Muscle of arm (tissue), 12 donors: ENCODE data around the gene ERBB2. TPM values are rescaled to one million over a fixed set of nuclear protein-coding genes. Genes with fewer than 3 reads are reported as not detected.
"Not testable (repeated sequence)": the region's sequence is repeated elsewhere in the genome, so short reads cannot be mapped to it uniquely, and the experiment has no call there.

Experiments used
- DNase-seq: peaks from one replicate; pipeline ENCODE4 v3.0.0-alpha.2; 2013
- polyA plus RNA-seq, 12 donors: library from polyadenylated mRNA; unstranded; fragments of 120-200 nt; gene quantifications; one replicate each; pipeline ENCODE4 v1.2.1, GENCODE V29; 2013; ENCODE audit not compliant: insufficient read length in 12 of 12

Gene ERBB2
- polyA plus RNA-seq, 12 donors = 104 to 148 (median 128) TPM; not detected in 1

DNA sequence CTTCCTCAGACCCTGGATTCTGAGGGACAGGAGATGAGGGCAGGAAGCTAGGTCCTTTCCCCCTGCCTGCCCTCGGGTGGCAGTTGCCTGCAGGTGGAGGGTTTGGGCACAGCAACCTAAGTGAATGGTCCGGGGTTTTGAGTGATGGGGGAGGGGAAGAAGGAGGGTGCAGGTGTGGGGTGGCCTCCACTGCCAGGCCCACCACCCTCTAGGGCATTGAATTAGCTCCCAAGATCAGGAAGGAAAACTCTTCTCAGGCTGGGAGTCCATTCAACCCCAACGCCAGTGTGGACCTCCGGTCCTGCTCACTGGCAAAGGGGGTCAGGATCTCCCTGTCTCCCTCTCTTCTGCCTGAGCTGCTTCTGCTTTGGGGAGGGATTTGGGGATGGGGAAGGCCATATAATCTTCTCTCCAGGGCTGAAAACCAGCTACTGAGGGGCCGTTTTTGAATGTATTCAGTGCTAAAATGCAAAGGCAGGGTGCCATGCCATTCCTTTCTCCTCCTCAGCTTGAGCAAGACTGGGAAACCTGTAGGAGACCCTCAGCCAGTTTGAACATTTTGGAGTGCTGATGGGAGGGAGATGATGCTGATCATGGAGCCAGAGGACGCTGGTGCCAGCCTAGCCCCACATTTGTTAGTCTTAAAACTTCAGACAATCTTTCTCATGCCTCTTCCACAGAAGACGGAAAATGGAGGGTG is 56.7 kb downstream of the ERBB2 start:
- DNase-seq = no peak

DNA sequence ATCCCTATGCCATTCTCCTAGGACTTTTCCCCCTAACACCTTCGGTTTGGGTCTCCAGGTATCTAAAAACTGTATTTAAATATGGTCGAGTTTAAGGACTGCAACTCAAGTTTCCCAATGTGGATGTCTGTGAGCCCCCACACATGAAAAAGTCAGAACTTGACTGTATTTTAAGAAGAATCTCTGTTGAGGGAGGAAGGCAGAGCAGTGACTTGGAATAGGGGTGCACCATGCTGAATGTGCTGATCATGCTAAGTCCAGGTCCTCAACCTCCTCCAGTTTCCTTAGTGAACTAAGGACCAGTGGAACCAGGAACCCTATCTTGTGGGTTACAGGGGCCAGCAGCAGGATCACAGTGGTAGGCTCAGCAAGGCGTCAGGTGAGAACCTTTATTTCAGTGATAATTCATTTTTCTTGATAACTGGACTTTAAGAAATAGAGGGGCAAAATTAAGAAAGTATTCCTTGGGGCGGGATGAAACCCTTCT is 57.4 kb downstream of the ERBB2 start:
- DNase-seq = no peak

DNA sequence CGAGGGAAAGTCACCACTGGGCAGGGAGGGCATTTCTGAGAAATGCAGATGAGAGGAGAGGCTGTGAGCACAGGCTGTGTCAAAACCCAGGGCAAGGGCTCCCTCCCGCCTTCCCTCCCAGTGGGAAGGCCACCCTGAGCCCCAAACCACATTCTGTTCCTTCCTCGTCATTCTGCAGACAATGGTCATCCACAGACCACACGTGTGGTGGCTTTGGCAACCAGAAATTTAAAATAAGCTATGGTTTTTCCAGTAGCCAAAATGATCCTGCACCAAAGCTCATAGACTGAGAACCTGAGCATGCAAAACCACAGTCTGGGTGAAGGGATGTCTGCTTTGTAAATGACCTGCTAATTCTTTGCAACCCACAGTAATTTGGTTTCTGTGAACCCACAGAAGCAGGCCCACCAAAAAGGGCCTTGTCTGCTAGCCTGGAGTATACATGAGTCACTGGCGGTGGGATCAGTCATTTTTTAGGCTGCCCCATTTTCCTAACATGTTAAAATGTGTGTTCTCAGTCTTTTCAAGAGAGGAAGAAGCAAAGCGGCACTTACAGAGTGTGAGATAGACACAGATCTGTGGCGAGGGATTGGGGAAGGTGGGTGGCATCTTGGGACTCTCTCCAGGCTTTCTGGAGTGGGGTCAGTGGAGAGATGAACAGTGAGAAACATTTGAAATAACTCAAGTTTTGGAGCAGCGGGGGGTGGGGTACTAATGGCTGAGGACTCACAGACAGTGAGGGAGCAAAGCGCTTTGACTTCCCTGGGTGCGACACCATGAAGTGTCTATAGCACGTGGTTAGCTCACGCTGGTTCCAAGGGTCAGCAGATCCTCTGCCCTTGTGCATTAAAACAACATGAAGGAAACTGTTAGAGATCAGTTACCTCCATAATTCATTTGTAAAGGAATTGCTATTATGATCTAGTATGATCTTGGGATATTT is 58.3 kb downstream of the ERBB2 start:
- DNase-seq = no peak

DNA sequence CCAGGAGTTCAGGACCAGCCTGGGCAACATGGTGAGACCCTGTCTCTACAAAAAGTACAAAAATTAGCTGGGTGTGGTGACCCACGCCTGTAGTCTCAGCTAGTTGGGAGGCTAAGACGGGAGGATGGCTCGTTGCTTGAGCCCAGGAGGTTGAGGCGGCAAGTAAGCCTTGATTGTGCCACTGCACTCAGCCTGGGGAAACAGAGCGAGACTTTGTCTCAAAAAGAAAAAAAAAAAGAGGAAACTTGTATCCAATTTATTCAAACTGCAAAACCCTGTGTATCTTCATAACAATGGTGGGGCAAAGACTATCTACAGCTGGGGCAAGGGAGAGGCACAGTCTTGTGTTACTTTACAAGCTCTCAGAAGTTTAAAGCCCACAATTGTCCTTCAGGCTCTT is 59.3 kb downstream of the ERBB2 start:
- no peak for DNase-seq

DNA sequence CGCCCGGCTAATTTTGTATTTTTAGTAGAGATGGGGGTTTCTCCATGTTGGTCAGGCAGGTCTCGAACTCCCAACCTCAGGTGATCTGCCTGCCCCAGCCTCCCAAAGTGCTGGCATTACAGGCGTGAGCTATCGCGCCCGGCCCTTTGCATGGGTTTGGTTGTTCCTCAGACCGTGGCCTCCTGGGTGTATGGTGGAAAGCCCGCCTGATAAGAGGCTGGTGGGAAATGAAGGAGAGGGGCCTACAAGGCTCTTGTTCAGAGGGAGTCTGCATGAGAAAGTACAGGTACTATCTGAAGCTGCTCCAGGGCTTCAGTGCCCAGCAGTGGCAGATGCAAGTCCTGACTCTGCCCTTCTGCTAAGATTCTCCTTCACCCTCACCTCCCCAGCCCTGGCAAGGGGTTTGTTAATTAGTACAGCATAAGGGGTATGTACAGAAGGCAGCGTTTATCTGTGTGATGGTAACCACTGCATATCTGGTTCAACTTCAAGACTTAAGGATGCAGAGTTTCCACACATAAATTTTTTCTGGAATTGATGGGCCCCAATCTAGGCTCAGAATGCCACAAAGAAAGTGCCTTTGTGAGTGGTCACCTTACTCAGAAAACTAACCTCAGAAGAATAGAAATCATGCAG is 62.1 kb downstream of the ERBB2 start:
- no peak for DNase-seq

DNA sequence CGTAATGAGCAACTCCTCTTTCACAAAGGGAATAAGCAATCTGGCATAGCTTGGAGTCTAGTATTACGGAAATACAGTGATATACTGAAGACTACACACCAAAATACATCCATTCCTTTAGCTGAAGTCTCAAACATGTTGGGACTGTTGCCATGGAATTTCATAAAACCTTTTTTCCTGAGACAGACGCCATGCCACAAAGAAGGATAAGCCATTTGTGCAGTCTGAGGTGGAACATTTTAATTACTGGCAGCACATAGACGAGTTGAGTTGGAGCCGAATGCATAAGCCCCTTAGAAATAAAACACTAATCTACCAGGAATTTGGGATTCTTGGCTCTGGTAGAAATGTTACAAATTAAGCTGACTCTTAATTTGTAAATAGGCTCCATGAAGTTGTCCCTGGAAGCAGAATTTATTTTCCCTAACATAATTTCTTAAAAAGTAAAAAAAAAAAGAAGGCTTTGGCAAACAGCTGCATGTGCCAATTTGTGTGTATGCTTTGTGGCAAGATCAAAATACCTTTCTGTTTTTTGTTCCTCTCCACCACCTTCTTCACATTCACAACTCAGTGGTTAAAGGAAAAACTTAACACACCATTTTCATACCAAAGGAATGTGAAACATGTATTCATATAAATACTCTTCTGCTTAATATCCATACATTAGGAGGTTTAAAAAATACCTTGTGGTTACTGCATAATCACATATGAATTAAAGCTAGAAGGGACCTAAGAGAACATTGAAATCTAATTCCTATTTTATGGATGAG is 63.4 kb downstream of the ERBB2 start:
- no peak for DNase-seq

DNA sequence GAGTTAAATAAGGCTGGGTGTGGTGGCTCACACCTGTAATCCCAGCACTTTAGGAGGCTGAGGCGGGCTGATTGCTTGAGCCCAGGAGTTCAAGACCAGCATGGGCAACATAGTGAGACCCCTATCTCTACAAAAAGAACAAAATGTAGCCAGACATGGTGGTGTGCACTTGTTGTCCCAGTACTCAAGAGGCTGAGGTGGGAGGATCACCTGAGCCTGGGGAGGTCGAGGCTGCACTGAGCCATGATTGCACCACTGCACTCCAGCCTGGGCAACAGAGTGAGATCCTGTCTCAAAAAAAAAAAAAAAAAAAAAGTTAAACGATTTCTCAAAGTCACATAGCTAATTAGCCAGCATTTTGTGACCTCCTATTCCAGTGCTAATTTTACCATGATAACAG is 64.3 kb downstream of the ERBB2 start:
- not testable (repeated sequence) for DNase-seq

DNA sequence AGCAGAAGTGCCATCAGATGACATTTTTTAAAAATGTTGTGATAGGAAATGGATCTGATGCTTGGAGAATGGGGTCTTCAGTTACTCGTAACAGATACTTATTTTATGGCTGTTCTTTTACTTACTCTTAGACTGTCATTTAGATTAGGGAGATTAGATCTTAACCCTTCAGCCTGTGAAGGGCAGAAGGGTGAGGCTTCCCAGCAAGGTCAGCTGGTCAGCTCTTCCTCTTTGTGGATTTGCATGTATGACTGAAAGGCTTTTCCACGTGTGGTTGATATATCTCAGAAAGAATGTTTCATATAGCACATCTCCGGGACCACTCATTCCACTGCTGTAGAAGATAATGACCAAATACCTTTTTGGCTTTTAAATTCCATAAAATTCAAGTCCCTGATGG is 65.3 kb downstream of the ERBB2 start:
- no peak for DNase-seq

DNA sequence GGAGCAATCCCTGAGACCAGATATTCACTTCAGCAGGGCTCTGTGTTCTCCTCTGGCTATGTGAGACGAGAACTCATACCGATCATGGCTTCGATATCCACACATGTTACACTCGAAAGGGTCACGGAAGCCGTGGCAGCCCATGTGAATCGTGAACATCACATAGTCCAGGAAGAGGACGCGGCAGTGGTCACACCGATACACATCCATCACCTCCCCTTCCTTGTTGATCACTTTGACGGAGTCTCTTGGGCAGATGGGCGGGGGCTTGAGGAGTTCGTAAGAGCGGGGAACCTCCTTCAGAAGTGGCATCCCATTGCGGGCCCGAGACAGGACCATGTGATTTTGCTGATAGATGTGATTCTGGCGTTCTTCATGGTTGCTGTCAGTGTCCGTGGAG is 65.9 kb downstream of the ERBB2 start:
- DNase-seq = no peak

DNA sequence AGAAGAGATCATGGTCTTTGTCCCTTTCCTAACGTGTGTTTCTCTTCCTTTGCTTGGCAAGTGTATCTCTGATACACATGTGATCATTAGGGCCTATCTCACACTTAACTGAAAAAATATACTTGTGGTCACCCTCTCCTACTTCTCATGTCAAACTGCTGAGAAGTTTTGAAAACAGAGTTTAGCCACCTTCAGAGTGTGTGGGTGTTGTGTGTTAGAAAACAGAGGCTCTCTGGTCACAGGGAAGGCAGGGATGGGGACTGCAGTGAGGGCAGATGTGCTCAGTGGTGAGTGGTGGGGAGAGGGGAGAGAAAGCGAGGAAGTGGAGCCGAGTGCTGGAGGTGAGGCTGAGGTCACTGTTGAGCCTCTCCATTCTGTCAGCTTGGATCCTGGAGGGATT is 67.3 kb downstream of the ERBB2 start:
- no peak for DNase-seq

DNA sequence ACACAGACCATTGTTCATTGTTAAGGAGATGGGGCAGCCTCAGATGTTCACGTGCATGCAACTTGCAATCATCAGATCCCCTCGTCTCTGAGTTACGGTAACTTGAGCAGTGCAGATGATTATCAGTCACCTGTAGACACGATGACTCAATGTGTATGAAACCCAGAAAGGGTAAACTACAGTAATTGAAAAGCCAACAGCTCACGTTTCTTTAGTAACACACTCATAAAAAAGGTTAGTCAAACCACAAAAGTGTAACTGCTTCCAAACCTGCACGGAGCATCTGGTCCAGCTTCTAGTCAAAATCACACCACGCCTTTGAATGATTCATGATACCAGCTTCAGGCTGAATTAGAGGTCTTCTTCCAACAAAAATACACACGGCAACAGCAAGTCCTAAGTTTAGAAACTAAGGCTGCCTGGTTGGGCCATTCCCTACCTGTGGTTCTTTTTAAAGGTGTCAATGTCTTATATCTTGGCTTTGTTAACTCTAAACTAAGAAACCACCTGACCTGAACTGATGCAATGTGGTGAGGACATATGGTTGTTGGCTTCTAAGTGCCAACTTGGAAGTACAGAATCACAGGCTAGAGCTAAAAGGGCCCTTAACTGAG is 70.2 kb downstream of the ERBB2 start:
- no peak for DNase-seq

DNA sequence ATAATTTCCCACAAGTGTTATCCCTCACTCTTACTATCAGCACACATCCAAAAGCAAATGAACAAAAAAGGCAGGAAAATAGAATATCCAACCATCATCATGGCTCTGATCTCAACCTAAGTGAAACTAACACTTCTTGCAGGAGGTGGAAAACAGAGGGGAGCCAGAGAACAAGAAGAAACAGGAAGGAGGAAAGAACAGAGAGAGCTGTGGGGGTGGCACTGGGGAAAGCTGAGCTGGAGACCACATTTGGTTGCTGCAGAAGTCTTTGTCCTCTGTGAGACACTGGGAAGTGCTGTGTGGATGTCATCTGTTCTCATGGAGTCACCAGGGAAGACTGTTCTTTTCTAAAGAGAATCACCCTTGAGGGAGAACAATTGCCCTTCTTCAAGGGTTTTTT is 72.6 kb downstream of the ERBB2 start:
- no peak for DNase-seq

DNA sequence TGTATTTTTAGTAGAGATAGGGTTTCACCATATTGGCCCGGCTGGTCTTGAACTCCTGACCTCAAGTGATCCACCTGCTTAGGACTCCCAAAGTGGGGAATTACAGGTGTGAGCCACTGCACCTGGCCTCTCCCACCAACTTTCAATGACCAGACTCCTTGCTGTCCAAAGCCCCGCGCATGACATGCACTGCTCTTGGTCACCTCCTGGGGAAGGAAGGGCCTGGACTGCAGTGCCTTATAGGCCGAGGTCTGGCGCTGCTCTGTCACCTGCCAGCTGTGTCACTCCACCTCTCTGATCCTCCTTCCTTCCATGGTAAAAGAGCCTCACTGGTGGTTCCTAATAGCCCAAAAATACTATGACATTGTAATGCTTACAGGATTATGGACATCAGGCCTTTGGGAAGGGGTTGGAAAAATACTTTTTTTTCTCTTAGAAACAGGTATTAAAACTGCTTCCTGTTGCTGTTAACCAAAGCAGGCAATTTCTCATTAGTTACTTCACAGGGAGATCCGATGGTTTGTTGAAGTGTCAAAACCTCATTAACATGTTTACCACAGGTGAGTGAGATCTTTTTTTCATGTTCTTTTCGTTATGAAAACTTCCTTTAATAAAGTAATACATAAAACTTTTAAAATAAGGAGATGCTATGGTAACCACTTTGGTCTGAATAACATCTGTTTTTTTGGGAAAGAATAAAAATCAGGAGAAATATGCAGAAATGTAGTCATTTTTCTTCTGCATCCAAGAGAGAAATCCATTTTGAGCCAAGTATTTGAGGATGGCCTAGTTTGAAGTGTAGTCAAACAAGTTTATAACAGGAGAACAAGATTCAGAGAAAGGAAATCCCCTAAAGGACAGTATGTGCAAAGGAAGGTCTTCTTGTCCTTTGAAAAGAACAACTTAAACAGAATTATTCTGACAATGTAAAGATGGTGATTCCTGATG is 73.4 kb downstream of the ERBB2 start:
- no peak for DNase-seq

DNA sequence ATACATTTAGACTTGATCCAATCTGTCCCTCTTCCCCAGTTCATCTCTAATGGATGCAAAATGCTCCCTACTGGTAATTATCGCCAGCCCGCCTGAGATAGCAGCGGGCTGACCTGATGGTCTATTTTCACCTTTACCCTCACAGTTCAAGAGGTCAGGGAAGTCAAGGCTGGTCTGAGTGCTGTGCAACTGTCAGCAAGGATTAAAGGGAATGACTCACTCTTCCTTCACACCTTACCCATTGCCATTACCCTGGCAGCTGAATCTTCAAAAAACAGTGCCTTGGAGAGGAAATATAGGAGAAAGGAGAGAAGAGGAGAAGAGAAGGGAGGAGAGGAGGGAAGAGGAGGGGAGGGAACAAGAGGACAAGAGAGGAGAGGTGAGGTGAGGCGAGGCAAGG is 74.2 kb downstream of the ERBB2 start:
- no peak for DNase-seq

DNA sequence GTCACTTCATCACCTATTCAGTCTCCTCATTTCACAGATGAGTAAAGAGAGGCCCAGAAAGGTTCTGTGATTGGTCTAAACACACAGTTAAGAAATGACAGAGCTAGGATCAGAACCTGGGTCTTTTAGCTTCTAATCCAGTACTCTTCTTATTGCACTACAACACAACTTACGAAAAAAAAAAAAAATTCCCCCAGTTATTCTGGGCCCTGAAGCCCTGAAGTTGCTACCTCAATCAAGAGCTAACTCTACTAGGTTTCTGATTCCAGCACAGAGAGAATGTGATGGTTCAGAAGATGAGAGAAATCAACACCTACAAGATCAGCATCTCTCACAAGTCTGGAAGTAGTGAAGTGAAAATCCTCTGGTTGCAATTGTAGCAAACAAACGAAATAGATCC is 75.2 kb downstream of the ERBB2 start:
- no peak for DNase-seq

DNA sequence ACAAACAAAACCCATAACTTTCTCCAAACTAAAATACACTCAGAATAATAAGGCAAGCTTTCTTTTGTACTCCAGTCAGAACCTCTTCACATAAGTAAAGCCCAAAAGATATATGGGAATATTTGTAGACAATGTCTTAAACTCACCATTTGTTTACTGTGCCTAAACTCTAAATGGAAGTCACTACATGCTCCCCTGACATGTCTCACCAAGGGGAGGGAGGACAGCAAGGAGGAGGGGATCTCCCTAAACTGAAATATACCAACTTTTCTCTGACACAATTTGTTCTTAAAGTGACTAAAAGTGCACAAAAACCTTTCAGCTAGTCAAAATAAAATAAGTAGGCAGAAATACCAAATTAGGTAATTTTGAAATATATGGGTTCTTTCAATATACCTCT is 76.4 kb downstream of the ERBB2 start:
- no peak for DNase-seq

DNA sequence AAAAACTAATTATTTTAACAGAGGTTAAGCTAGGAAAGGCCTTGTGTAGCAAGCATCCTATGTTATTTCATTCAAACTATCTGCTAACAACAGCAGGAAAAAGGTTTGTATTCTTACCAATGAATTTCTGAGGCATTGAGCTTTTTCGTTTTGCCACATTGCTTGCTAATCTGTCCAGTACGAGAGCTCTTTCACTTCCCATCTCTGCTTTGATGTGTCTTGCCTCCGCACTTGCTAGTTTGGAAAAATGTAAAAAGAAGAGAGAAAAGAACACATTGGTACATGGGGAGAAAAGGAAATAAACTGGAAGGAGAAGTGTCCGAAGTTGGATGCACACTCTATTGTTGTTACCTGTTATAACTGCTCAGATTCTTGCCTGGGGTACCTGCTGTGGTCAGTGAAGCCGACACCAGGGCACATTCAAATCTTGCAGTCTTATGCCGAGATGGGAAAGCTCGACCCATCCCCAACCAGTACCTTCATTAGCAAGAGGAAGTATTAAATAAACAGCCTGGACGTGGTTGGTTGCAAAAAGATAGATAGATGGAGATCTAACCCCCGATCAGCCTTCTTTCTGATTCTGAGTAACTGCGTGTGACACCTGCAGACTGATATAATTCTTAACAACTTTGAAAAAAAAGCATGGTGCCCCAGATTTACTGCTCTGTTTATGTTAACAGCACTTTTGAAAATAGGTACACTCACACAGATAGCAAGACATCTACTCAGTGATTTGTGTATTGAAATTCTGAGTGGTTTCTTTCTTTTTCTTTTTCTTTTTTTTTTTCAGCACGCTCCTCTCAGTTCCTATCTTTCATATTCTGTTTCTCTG is 77.9 kb downstream of the ERBB2 start:
- DNase-seq = no peak
